ENCODE results near the gene JMJD7. TPM values are rescaled to one million over a fixed set of nuclear protein-coding genes. Genes with fewer than 3 reads are reported as not detected.

The JMJD7 gene
- polyA plus RNA-seq, 1 donor: 7.7 TPM

- no peak for DNase-seq (ENCODE audit: low read depth)
Observed at GRCh38 chr15:41843571-41843970, 15.7 kb downstream of the JMJD7 start.

GRCh38 chr15:41844814-41845213, 16.9 kb downstream of the JMJD7 start:
- no peak for DNase-seq (ENCODE audit: low read depth)

GRCh38 chr15:41847206-41847605, 19.3 kb downstream of the JMJD7 start:
- no peak for DNase-seq (ENCODE audit: low read depth)

- DNase-seq (ENCODE audit: low read depth): no peak
Observed at GRCh38 chr15:41847981-41848380, 20.1 kb downstream of the JMJD7 start.

- DNase-seq (ENCODE audit: low read depth): no peak
Observed at GRCh38 chr15:41848631-41849030, 20.7 kb downstream of the JMJD7 start.

- DNase-seq (ENCODE audit: low read depth): no peak
Observed at GRCh38 chr15:41849204-41849603, 21.3 kb downstream of the JMJD7 start.

- no peak for DNase-seq (ENCODE audit: low read depth)
Observed at GRCh38 chr15:41849861-41850260, 22.0 kb downstream of the JMJD7 start.

GRCh38 chr15:41850482-41851166, 22.7 kb downstream of the JMJD7 start:
- DNase-seq (ENCODE audit: low read depth): no peak

GRCh38 chr15:41851167-41851523, 23.3 kb downstream of the JMJD7 start:
- no peak for DNase-seq (ENCODE audit: low read depth)

GRCh38 chr15:41851755-41852370, 24.0 kb downstream of the JMJD7 start:
- no peak for DNase-seq (ENCODE audit: low read depth)

GRCh38 chr15:41852736-41853590, 25.1 kb downstream of the JMJD7 start:
- DNase-seq (ENCODE audit: low read depth): no peak

- DNase-seq (ENCODE audit: low read depth): no peak
Observed at GRCh38 chr15:41853831-41854230, 25.9 kb downstream of the JMJD7 start.

- DNase-seq (ENCODE audit: low read depth): no peak
Observed at GRCh38 chr15:41854443-41854842, 26.6 kb downstream of the JMJD7 start.

- DNase-seq (ENCODE audit: low read depth): no peak
Observed at GRCh38 chr15:41855261-41855961, 27.5 kb downstream of the JMJD7 start.

GRCh38 chr15:41856262-41856661, 28.4 kb downstream of the JMJD7 start:
- no peak for DNase-seq (ENCODE audit: low read depth)

- no peak for DNase-seq (ENCODE audit: low read depth)
Observed at GRCh38 chr15:41856716-41857115, 28.8 kb downstream of the JMJD7 start.

- DNase-seq (ENCODE audit: low read depth): no peak
Observed at GRCh38 chr15:41857316-41857715, 29.4 kb downstream of the JMJD7 start.

- DNase-seq (ENCODE audit: low read depth): no peak
Observed at GRCh38 chr15:41858756-41859155, 30.9 kb downstream of the JMJD7 start.

- DNase-seq (ENCODE audit: low read depth): no peak
Observed at GRCh38 chr15:41860049-41860828, 32.3 kb downstream of the JMJD7 start.

- DNase-seq (ENCODE audit: low read depth): no peak
Observed at GRCh38 chr15:41861736-41862356, 34.0 kb downstream of the JMJD7 start.
